GM06990 (cell line): ENCODE results near the gene TRIM24.

Experiments
- DNase-seq: peaks from one replicate; pipeline ENCODE4 v3.0.0-alpha.2; 2011; ENCODE audit not compliant: insufficient read length; ENCODE audit errors: extremely low read depth
- H3K27me3 ChIP-seq: replicated peaks from 2 replicates; pipeline ENCODE4 v1.6.0; 2011; ENCODE audit warnings: low read length; ENCODE audit not compliant: control insufficient read depth, insufficient read depth
- H3K36me3 ChIP-seq: 2 replicates; pipeline ENCODE4 v1.5.1; 2011; ENCODE audit warnings: low read length; ENCODE audit not compliant: control insufficient read depth, insufficient read depth
- H3K4me3 ChIP-seq: replicated peaks from 2 replicates; pipeline ENCODE4 v1.5.1; 2011; ENCODE audit warnings: low read depth, mild to moderate bottlenecking, control low read depth, low read length
- TF ChIP-seq, protein P1 (sequence below): IDR thresholded peaks from 2 replicates; pipeline ENCODE4 v1.5.1; 2011; ENCODE audit warnings: low read length, control low read depth, mild to moderate bottlenecking, inconsistent platforms; ENCODE audit not compliant: insufficient read depth, poor library complexity, severe bottlenecking

The TRIM24 gene

DNA sequence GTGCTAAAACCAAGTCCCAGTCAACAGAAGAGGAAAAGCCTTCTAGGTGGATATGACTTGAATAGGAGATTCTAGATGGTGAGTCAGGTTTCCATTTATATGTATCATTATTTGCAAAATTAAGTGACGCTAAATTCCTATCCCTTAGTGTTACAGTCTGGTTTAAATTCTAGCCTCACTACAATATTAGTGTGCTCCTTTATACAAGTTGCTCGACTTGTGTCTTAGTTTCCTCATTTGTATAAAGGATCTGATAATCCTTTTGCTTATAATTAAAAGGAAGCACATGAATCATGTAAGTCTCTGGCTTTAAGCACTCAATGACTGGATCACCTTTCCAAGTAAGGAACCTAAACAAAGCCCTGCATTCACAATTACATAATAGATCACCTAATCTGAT lies 135.4 kb downstream of the TRIM24 start:
- TF ChIP-seq, protein P1, sequence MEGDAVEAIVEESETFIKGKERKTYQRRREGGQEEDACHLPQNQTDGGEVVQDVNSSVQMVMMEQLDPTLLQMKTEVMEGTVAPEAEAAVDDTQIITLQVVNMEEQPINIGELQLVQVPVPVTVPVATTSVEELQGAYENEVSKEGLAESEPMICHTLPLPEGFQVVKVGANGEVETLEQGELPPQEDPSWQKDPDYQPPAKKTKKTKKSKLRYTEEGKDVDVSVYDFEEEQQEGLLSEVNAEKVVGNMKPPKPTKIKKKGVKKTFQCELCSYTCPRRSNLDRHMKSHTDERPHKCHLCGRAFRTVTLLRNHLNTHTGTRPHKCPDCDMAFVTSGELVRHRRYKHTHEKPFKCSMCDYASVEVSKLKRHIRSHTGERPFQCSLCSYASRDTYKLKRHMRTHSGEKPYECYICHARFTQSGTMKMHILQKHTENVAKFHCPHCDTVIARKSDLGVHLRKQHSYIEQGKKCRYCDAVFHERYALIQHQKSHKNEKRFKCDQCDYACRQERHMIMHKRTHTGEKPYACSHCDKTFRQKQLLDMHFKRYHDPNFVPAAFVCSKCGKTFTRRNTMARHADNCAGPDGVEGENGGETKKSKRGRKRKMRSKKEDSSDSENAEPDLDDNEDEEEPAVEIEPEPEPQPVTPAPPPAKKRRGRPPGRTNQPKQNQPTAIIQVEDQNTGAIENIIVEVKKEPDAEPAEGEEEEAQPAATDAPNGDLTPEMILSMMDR = no peak
- Histone ChIP-seq H3K4me3 (no peak overlapping the region), H3K27me3 (no peaks in the 10 kb centered on the region), H3K36me3 (no peaks in the 10 kb centered on the region)
- DNase-seq = no peak

DNA sequence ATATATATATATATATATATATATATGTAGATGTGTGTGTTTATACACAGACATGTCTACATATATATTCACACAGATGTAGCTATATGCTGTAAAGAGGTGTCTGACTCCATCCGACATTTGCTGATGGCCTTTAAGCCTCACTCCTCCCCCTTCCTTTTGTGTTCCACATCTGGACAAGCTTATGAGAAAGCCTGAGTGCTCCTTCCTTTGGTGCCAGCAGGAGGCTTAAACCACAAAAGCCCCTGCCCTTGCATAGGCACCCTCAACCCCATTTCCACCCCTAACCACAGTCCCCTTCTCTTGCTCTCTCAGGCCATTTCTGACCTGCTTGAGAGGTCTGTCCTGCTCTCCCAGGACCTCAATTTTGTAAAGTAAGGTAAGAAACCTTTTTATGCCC lies 142.4 kb downstream of the TRIM24 start:
- no peaks in the 10 kb centered on the region for H3K36me3 ChIP-seq
- no peak for DNase-seq
- H3K27me3 ChIP-seq = no peaks in the 10 kb centered on the region; the same call in 1 of the 2 replicates
- TF ChIP-seq, protein P1 = no peak
- no peak overlapping the region for H3K4me3 ChIP-seq

DNA sequence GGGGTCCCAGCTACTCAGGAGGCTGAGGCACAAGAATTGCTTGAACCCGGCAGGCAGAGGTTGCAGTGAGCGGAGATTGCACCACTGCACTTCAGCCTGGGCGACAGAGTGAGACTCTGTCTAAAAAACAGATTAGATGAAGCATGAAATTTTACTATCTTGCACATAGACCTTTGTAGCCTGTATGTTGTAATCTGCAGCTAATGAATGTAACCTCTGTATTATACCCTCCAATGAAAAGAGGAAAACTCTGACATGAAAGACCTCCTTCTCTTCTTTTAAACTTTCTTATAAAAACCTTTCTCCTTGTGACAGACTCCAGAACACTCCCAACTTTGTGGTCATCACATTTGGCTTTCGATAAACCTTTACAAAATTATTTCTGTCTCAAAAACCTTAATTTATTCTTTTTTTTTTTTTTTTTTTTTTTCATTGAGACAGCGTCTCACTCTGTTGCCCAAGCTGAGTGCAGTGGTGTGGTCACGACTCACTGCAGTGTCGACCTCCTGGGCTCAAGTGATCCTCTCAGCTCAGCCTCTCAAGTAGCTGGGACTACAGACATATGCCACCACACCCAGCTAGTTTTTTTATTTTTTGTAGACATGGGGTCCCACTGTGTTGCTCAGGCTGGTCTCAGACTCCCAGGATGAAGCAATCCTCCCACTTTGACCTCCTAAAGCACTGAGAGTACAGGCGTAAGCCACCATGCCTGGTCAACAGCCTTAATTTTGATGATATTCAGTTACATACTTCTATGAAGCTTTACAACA lies 143.7 kb downstream of the TRIM24 start:
- TF ChIP-seq, protein P1 = no peak
- H3K36me3 ChIP-seq = no peaks in the 10 kb centered on the region
- no peak overlapping the region for H3K4me3 ChIP-seq
- no peak for DNase-seq
- no peaks in the 10 kb centered on the region; the same call in 1 of the 2 replicates for H3K27me3 ChIP-seq

DNA sequence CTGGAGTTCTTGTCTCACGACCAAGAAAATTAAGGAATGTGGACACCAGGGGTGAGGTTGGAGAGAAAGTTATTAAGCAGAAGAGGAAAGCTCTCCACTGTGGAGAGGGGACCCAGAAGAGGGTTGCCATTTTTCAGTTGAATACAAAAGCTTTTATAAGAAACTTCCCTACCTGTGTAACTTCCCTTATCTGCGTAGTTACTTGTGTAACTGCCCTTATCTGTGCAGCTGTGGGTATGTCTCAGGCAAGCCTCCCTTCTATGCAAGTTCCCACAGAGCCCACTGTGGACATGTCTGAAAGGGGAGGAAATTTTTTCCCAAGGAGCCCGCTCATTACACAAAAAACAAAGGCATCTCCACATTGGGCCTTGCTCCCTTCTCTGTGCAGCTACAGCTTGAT lies 146.2 kb downstream of the TRIM24 start:
- H3K4me3 ChIP-seq = no peak overlapping the region
- TF ChIP-seq, protein P1 = no peak
- no peak for DNase-seq

DNA sequence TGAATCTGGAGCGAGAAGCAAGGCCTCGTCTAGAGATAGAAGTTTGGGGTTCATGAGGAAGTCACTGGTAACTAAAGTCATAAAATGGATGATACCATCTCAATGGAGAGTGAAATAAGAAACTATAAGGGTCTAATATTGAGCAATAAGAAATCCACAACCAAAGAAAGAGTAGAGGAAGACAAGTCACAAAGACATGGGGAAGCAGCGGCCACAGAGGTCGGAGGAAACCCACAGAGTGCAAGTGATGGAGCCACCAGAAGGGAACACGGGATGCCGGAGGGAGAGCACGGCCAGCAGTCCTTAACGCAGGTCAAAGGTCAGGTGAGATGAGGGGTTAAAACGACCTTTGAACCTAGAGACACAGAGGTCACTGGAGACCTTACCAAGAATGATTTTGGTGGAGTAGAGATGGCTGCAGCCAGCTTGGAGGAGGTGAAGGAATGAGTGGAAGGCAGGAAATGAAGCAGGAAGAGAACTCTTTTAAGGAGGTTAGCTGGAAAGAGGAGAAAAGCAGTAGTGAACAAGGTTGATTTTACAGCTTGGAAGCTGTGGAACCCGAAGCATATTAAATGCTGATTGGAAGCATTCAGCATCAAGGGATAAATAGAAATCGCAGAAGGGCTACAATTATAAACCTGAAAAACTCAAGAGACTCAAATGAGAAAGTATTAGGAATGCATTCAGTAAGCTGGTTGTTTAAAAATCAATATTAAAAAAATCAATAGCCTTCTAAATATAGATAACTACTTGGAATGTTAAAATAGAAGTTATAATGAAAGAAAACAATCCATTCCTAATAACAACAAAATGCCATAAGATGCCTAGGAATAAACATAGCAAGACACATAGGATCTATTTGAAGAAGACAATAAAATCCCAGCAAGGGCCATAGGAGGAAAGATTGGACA lies 147.4 kb downstream of the TRIM24 start:
- TF ChIP-seq, protein P1 = no peak
- DNase-seq = no peak
- Histone ChIP-seq H3K4me3 (no peak overlapping the region), H3K27me3 (no peaks in the 10 kb centered on the region; the same call in 1 of the 2 replicates), H3K36me3 (no peaks in the 10 kb centered on the region)

More for the DNA sequence above, 146.2 kb downstream of the TRIM24 start:
- Histone ChIP-seq H3K27me3 (no peaks in the 10 kb centered on the region; the same call in 1 of the 2 replicates), H3K36me3 (no peaks in the 10 kb centered on the region)
